GM21619 (cell line): ENCODE measurements around the gene ID2.
"Not testable (repeated sequence)": the region's sequence is repeated elsewhere in the genome, so short reads cannot be mapped to it uniquely, and the experiment has no call there.

ENCODE experiments used
- ATAC-seq: cut with Tn5 transposase; IDR thresholded peaks from one replicate; pipeline ENCODE4 v1.9.1; 2021; ENCODE audit not compliant: unreplicated experiment

ID2 gene

GRCh38 chr2:8725838-8726237, 44.0 kb downstream of the ID2 start:
- ATAC-seq: no peak

- ATAC-seq: no peak
Measured at GRCh38 chr2:8728305-8729015, 46.6 kb downstream of the ID2 start.

- not testable (repeated sequence) for ATAC-seq
Measured at GRCh38 chr2:8729101-8729500, 47.2 kb downstream of the ID2 start.

- ATAC-seq: no peak
Measured at GRCh38 chr2:8729939-8730338, 48.1 kb downstream of the ID2 start.

- ATAC-seq: no peak
Measured at GRCh38 chr2:8732601-8733000, 50.7 kb downstream of the ID2 start.
